ENCODE results near the gene FETUB.

The FETUB gene

GRCh38 chr3:186605561-186606545 is 34.3 kb upstream of the FETUB start:
- H3K27me3 Mint-ChIP-seq, result no peaks in the 10 kb centered on the region
- no peaks in the 10 kb centered on the region for H3K36me3 Mint-ChIP-seq (ENCODE audit: low read depth)
- H3K27ac Mint-ChIP-seq, result no peak overlapping the region
- H3K9me3 Mint-ChIP-seq, result no peaks in the 10 kb centered on the region
- no peaks in the 10 kb centered on the region for H3K4me1 Mint-ChIP-seq (ENCODE audit: low read depth)
- intact Hi-C loops (cut with micrococcal nuclease), result no loop called here
- no peak overlapping the region for H3K4me3 Mint-ChIP-seq

GRCh38 chr3:186608624-186609215 is 31.5 kb upstream of the FETUB start:
- H3K4me3 Mint-ChIP-seq, result no peak overlapping the region
- intact Hi-C loops (cut with micrococcal nuclease), result no loop called here
- H3K4me1 Mint-ChIP-seq (ENCODE audit: low read depth), result no peaks in the 10 kb centered on the region
- H3K9me3 Mint-ChIP-seq, result no peaks in the 10 kb centered on the region
- H3K36me3 Mint-ChIP-seq (ENCODE audit: low read depth), result no peaks in the 10 kb centered on the region
- no peak overlapping the region for H3K27ac Mint-ChIP-seq
- peaks cover 15% of the 10 kb centered on the region for H3K27me3 Mint-ChIP-seq

- Mint-ChIP-seq H3K36me3 (ENCODE audit: low read depth) (no peaks in the 10 kb centered on the region), H3K27ac (no peak overlapping the region), H3K9me3 (no peaks in the 10 kb centered on the region), H3K4me3 (no peak overlapping the region), H3K27me3 (peaks cover 19% of the 10 kb centered on the region), H3K4me1 (ENCODE audit: low read depth) (no peaks in the 10 kb centered on the region)
- intact Hi-C loops (cut with micrococcal nuclease), result no loop called here
These were observed 30.8 kb upstream of the FETUB start for GRCh38 chr3:186609247-186609868.

GRCh38 chr3:186612065-186612464 is 28.1 kb upstream of the FETUB start:
- no peak overlapping the region for H3K27ac Mint-ChIP-seq
- intact Hi-C loops (cut with micrococcal nuclease), result loop anchor here (5.0 to 10.0 kb wide), 2 partner anchors 553 to 630 kb away; no protein-coding TSS in a partner anchor
- H3K27me3 Mint-ChIP-seq, result peaks cover 31% of the 10 kb centered on the region
- H3K36me3 Mint-ChIP-seq (ENCODE audit: low read depth), result no peaks in the 10 kb centered on the region
- peaks cover 10% of the 10 kb centered on the region for H3K4me1 Mint-ChIP-seq (ENCODE audit: low read depth)
- H3K4me3 Mint-ChIP-seq, result no peak overlapping the region
- H3K9me3 Mint-ChIP-seq, result no peaks in the 10 kb centered on the region

GRCh38 chr3:186612721-186613636 is 27.2 kb upstream of the FETUB start, which contains the start of gene AHSG:
Gene AHSG, plus strand, starts transcription at chr3:186613060. Its CDS starts 82 bp downstream, at chr3:186613142.
- intact Hi-C loops (cut with micrococcal nuclease), result loop anchor here (5.0 to 10.0 kb wide), 2 partner anchors 552 to 631 kb away; no protein-coding TSS in a partner anchor
- no peaks in the 10 kb centered on the region for H3K9me3 Mint-ChIP-seq
- H3K36me3 Mint-ChIP-seq (ENCODE audit: low read depth), result no peaks in the 10 kb centered on the region
- H3K27ac Mint-ChIP-seq, result no peak within 1 kb of the TSS
- peaks cover 14% of the 10 kb centered on the region for H3K4me1 Mint-ChIP-seq (ENCODE audit: low read depth)
- no peak within 1 kb of the TSS for H3K4me3 Mint-ChIP-seq
- H3K27me3 Mint-ChIP-seq, result peaks cover 40% of the 10 kb centered on the region

GRCh38 chr3:186613637-186614265 is 26.4 kb upstream of the FETUB start:
- intact Hi-C loops (cut with micrococcal nuclease), result loop anchor here (2.0 to 10.0 kb wide), 3 partner anchors 207 to 631 kb away; no protein-coding TSS in a partner anchor
- Mint-ChIP-seq H3K36me3 (ENCODE audit: low read depth) (no peaks in the 10 kb centered on the region), H3K4me3 (no peak overlapping the region), H3K9me3 (no peaks in the 10 kb centered on the region), H3K4me1 (ENCODE audit: low read depth) (peaks cover 14% of the 10 kb centered on the region), H3K27ac (no peak overlapping the region), H3K27me3 (peaks cover 46% of the 10 kb centered on the region)

- no peak overlapping the region for H3K4me3 Mint-ChIP-seq
These were observed 26.0 kb upstream of the FETUB start for GRCh38 chr3:186614266-186614596.

GRCh38 chr3:186614597-186615483 is 25.4 kb upstream of the FETUB start:
- intact Hi-C loops (cut with micrococcal nuclease), result loop anchor here (2.0 to 10.0 kb wide), 3 partner anchors 206 to 633 kb away; no protein-coding TSS in a partner anchor
- H3K9me3 Mint-ChIP-seq, result no peaks in the 10 kb centered on the region
- no peaks in the 10 kb centered on the region for H3K36me3 Mint-ChIP-seq (ENCODE audit: low read depth)
- peaks cover 48% of the 10 kb centered on the region for H3K27me3 Mint-ChIP-seq
- H3K27ac Mint-ChIP-seq, result no peak overlapping the region
- peaks cover 14% of the 10 kb centered on the region for H3K4me1 Mint-ChIP-seq (ENCODE audit: low read depth)
- no peak overlapping the region for H3K4me3 Mint-ChIP-seq

More at GRCh38 chr3:186614266-186614596, 26.0 kb upstream of the FETUB start:
- intact Hi-C loops (cut with micrococcal nuclease), result loop anchor here (2.0 to 10.0 kb wide), 3 partner anchors 207 to 632 kb away; no protein-coding TSS in a partner anchor
- H3K36me3 Mint-ChIP-seq (ENCODE audit: low read depth), result no peaks in the 10 kb centered on the region
- peaks cover 48% of the 10 kb centered on the region for H3K27me3 Mint-ChIP-seq
- no peak overlapping the region for H3K27ac Mint-ChIP-seq
- no peaks in the 10 kb centered on the region for H3K9me3 Mint-ChIP-seq
- H3K4me1 Mint-ChIP-seq (ENCODE audit: low read depth), result peaks cover 14% of the 10 kb centered on the region

GRCh38 chr3:186616299-186616617 is 23.9 kb upstream of the FETUB start:
- Mint-ChIP-seq H3K27ac (no peak overlapping the region), H3K36me3 (ENCODE audit: low read depth) (no peaks in the 10 kb centered on the region), H3K4me1 (ENCODE audit: low read depth) (peaks cover 14% of the 10 kb centered on the region), H3K27me3 (peaks cover 51% of the 10 kb centered on the region), H3K9me3 (no peaks in the 10 kb centered on the region), H3K4me3 (no peak overlapping the region)
- intact Hi-C loops (cut with micrococcal nuclease), result loop anchor here (10.0 kb wide), 1 partner anchor 549 kb away; no protein-coding TSS in a partner anchor

GRCh38 chr3:186617036-186617946 is 22.9 kb upstream of the FETUB start:
- Mint-ChIP-seq H3K9me3 (no peaks in the 10 kb centered on the region), H3K27me3 (peaks cover 46% of the 10 kb centered on the region), H3K4me3 (peak overlapping the region; percentile 60), H3K27ac (no peak overlapping the region), H3K36me3 (ENCODE audit: low read depth) (no peaks in the 10 kb centered on the region), H3K4me1 (ENCODE audit: low read depth) (peaks cover 14% of the 10 kb centered on the region)
- intact Hi-C loops (cut with micrococcal nuclease), result loop anchor here (10.0 kb wide), 1 partner anchor 548 kb away; no protein-coding TSS in a partner anchor

GRCh38 chr3:186618318-186618938 is 21.8 kb upstream of the FETUB start:
- peaks cover 39% of the 10 kb centered on the region for H3K27me3 Mint-ChIP-seq
- intact Hi-C loops (cut with micrococcal nuclease), result loop anchor here (10.0 kb wide), 1 partner anchor 546 kb away; no protein-coding TSS in a partner anchor
- no peaks in the 10 kb centered on the region for H3K9me3 Mint-ChIP-seq
- no peak overlapping the region for H3K27ac Mint-ChIP-seq
- H3K4me1 Mint-ChIP-seq (ENCODE audit: low read depth), result peaks cover 14% of the 10 kb centered on the region
- H3K4me3 Mint-ChIP-seq, result no peak overlapping the region
- no peaks in the 10 kb centered on the region for H3K36me3 Mint-ChIP-seq (ENCODE audit: low read depth)
